SW 1271 (cell line): ENCODE data around the gene PRPF19.

Experiments
- DNase-seq, 2 experiments: peaks; one replicate each; lab custom pipeline; 2025; lab: John Stamatoyannopoulos, UW

Gene PRPF19

GRCh38 chr11:60905551-60906113 lies 753 bp downstream of the PRPF19 start:
- DNase-seq, result no peak

- no peak for DNase-seq
Observed at GRCh38 chr11:60905047-60905446, 1.3 kb downstream of the PRPF19 start.

- no peak for DNase-seq
Observed at GRCh38 chr11:60902625-60903024, 3.8 kb downstream of the PRPF19 start.

- DNase-seq, result no peak
Observed at GRCh38 chr11:60900673-60901404, 5.5 kb downstream of the PRPF19 start.

GRCh38 chr11:60899977-60900376 lies 6.4 kb downstream of the PRPF19 start:
- DNase-seq, result no peak

GRCh38 chr11:60899046-60899936 lies 7.1 kb downstream of the PRPF19 start:
- peak; percentile 30 to 60 for DNase-seq

- DNase-seq, result no peak
Observed at GRCh38 chr11:60897496-60897895, 8.9 kb downstream of the PRPF19 start.

GRCh38 chr11:60895687-60896086 lies 10.7 kb downstream of the PRPF19 start:
- no peak for DNase-seq

GRCh38 chr11:60891103-60891741 lies 15.2 kb downstream of the PRPF19 start:
- no peak for DNase-seq

- DNase-seq, result no peak
Observed at GRCh38 chr11:60890696-60891095, 15.7 kb downstream of the PRPF19 start.

- no peak for DNase-seq
Observed at GRCh38 chr11:60889869-60890311, 16.5 kb downstream of the PRPF19 start.

GRCh38 chr11:60887556-60887955 lies 18.8 kb downstream of the PRPF19 start:
- peak in 1 of 2 experiments; percentile 19 for DNase-seq

GRCh38 chr11:60880643-60881282 lies 25.6 kb downstream of the PRPF19 start:
- no peak for DNase-seq

- no peak for DNase-seq
Observed at GRCh38 chr11:60879971-60880588, 26.3 kb downstream of the PRPF19 start.

- no peak for DNase-seq
Observed at GRCh38 chr11:60879104-60879503, 27.3 kb downstream of the PRPF19 start.

- no peak for DNase-seq
Observed at GRCh38 chr11:60878245-60879101, 27.9 kb downstream of the PRPF19 start.

- no peak for DNase-seq
Observed at GRCh38 chr11:60876168-60876485, 30.3 kb downstream of the PRPF19 start.

GRCh38 chr11:60875366-60876167 lies 30.8 kb downstream of the PRPF19 start:
- no peak for DNase-seq
